Measurements from ENCODE around the gene XXYLT1.
A peak's percentile ranks its signal among the peaks of the same experiment; 100 is the strongest.

XXYLT1 gene

GRCh38 chr3:195154793-195155535, 116.0 kb downstream of the XXYLT1 start:
- ChIA-PET POLR2A (no interaction called here), CTCF (interaction anchor here (0.6 to 1.3 kb wide), 4 partner anchors 9 to 52 kb away, joined by 3 to 4 read pairs (median 3); no protein-coding TSS in a partner anchor)
- no peak for TF ChIP-seq CTCF (IDR thresholded peaks at IDR 0.05; ENCODE audit: control extremely low read depth, extremely low read depth, low read depth, missing control alignments)
- peak; percentile 65 for DNase-seq (ENCODE audit: extremely low spot score)

- DNase-seq (ENCODE audit: extremely low spot score), result no peak
- TF ChIP-seq CTCF (IDR thresholded peaks at IDR 0.05; ENCODE audit: control extremely low read depth, extremely low read depth, low read depth, missing control alignments), result no peak
- ChIA-PET POLR2A (no interaction called here), CTCF (interaction anchor here (0.8 to 2.0 kb wide), 6 partner anchors 8 to 471 kb away, joined by 3 to 4 read pairs (median 4); no protein-coding TSS in a partner anchor)
Measured at GRCh38 chr3:195154111-195154791, 116.7 kb downstream of the XXYLT1 start.

- no peak for TF ChIP-seq CTCF (IDR thresholded peaks at IDR 0.05; ENCODE audit: control extremely low read depth, extremely low read depth, low read depth, missing control alignments)
- DNase-seq (ENCODE audit: extremely low spot score), result no peak
- ChIA-PET CTCF (interaction anchor here (0.9 to 2.0 kb wide), 5 partner anchors 20 to 471 kb away, joined by 3 to 4 read pairs (median 4); no protein-coding TSS in a partner anchor), POLR2A (no interaction called here)
Measured at GRCh38 chr3:195153653-195154052, 117.3 kb downstream of the XXYLT1 start.

GRCh38 chr3:195153130-195153529, 117.8 kb downstream of the XXYLT1 start:
- CTCF ChIA-PET, result interaction anchor here (1.0 to 2.0 kb wide), 3 partner anchors 20 to 470 kb away, joined by 3 to 4 read pairs (median 4); no protein-coding TSS in a partner anchor

GRCh38 chr3:195151866-195152541, 119.0 kb downstream of the XXYLT1 start:
- no peak for DNase-seq (ENCODE audit: extremely low spot score)
- POLR2A ChIA-PET, result no interaction called here
- CTCF ChIA-PET, result no interaction called here
- TF ChIP-seq CTCF (IDR thresholded peaks at IDR 0.05; ENCODE audit: control extremely low read depth, extremely low read depth, low read depth, missing control alignments), result no peak

More at GRCh38 chr3:195153130-195153529, 117.8 kb downstream of the XXYLT1 start:
- POLR2A ChIA-PET, result no interaction called here
- TF ChIP-seq CTCF (IDR thresholded peaks at IDR 0.05; ENCODE audit: control extremely low read depth, extremely low read depth, low read depth, missing control alignments), result no peak
- no peak for DNase-seq (ENCODE audit: extremely low spot score)

- POLR2A ChIA-PET, result no interaction called here
- CTCF ChIA-PET, result interaction anchor here (1.9 to 2.1 kb wide), 2 partner anchors 18 to 109 kb away, joined by 4 to 6 read pairs; no protein-coding TSS in a partner anchor
- no peak for TF ChIP-seq CTCF (IDR thresholded peaks at IDR 0.05; ENCODE audit: control extremely low read depth, extremely low read depth, low read depth, missing control alignments)
- DNase-seq (ENCODE audit: extremely low spot score), result no peak
Measured at GRCh38 chr3:195151402-195151801, 119.6 kb downstream of the XXYLT1 start.

Measured in GM10248 (cell line).